HAP-1 (cell line): ENCODE data around the gene HSPA4.
A peak's percentile ranks its signal among the peaks of the same experiment; 100 is the strongest.
"Not testable (repeated sequence)": the region's sequence is repeated elsewhere in the genome, so short reads cannot be mapped to it uniquely, and the experiment has no call there.

Source experiments
- DNase-seq, 2 experiments: peaks; one replicate each; pipeline ENCODE4 v3.0.0-alpha.2; 2016 to 2020; ENCODE audit warnings: low spot score in 2 of 2
- H3K27me3 ChIP-seq: fragments of 250-450 bp; sonication (Bioruptor Pico); 2 replicates; pipeline ENCODE4 v1.5.1; 2020; ENCODE audit warnings: low read depth, mild to moderate bottlenecking, moderate library complexity
- H3K36me3 ChIP-seq: fragments of 250-450 bp; sonication (Bioruptor Pico); replicated peaks from 2 replicates; pipeline ENCODE4 v1.5.1; 2020; ENCODE audit warnings: mild to moderate bottlenecking
- H3K4me1 ChIP-seq: fragments of 250-450 bp; sonication (Bioruptor Pico); 2 replicates; pipeline ENCODE4 v1.5.1; 2020; ENCODE audit warnings: mild to moderate bottlenecking
- H3K4me3 ChIP-seq: fragments of 250-450 bp; sonication (Bioruptor Pico); 2 replicates; pipeline ENCODE4 v1.5.1; 2020; ENCODE audit warnings: mild to moderate bottlenecking, moderate library complexity
- H3K9me3 ChIP-seq: fragments of 250-450 bp; sonication (Bioruptor Pico); 2 replicates; pipeline ENCODE4 v1.5.1; 2020; ENCODE audit warnings: mild to moderate bottlenecking, moderate library complexity
- in situ Hi-C: fragments of 300-500 bp; cut with MboI; formaldehyde crosslinking; loops from 3 replicates; pipeline ENCODE4 v1.14.3; 2020; ENCODE audit warnings: low sequenced_read_pairs, inconsistent platforms, mixed read lengths

HSPA4 gene

GRCh38 chr5:133129289-133129688, 77.5 kb downstream of the HSPA4 start:
- Histone ChIP-seq H3K36me3 (no peaks in the 10 kb centered on the region), H3K4me3 (no peak overlapping the region), H3K9me3 (no peaks in the 10 kb centered on the region), H3K4me1 (no peaks in the 10 kb centered on the region), H3K27me3 (no peaks in the 10 kb centered on the region)
- in situ Hi-C loops, result no loop called here
- DNase-seq, result peak in 1 of 2 experiments; percentile 3

- in situ Hi-C loops, result no loop called here
These were observed 78.1 kb downstream of the HSPA4 start for GRCh38 chr5:133129950-133130349.

GRCh38 chr5:133130387-133131118, 78.7 kb downstream of the HSPA4 start:
- peak in 1 of 2 experiments; percentile 2 for DNase-seq
- H3K36me3 ChIP-seq, result no peaks in the 10 kb centered on the region
- in situ Hi-C loops, result no loop called here

More at GRCh38 chr5:133129950-133130349, 78.1 kb downstream of the HSPA4 start:
- Histone ChIP-seq H3K36me3 (no peaks in the 10 kb centered on the region), H3K4me3 (no peak overlapping the region), H3K4me1 (no peaks in the 10 kb centered on the region), H3K9me3 (no peaks in the 10 kb centered on the region), H3K27me3 (no peaks in the 10 kb centered on the region)
- peak in 1 of 2 experiments; percentile 1 for DNase-seq

GRCh38 chr5:133132717-133133116, 80.9 kb downstream of the HSPA4 start:
- in situ Hi-C loops, result no loop called here
- H3K9me3 ChIP-seq, result no peaks in the 10 kb centered on the region
- H3K4me1 ChIP-seq, result no peaks in the 10 kb centered on the region
- H3K27me3 ChIP-seq, result no peaks in the 10 kb centered on the region
- no peak overlapping the region for H3K4me3 ChIP-seq
- DNase-seq, result no peak
- H3K36me3 ChIP-seq, result no peaks in the 10 kb centered on the region

More at GRCh38 chr5:133130387-133131118, 78.7 kb downstream of the HSPA4 start:
- Histone ChIP-seq H3K9me3 (no peaks in the 10 kb centered on the region), H3K27me3 (no peaks in the 10 kb centered on the region), H3K4me3 (no peak overlapping the region), H3K4me1 (no peaks in the 10 kb centered on the region)

- in situ Hi-C loops, DNase-seq, H3K27me3 ChIP-seq, H3K4me3 ChIP-seq, H3K4me1 ChIP-seq, H3K36me3 ChIP-seq, H3K9me3 ChIP-seq: not testable (repeated sequence)
These were observed 81.4 kb downstream of the HSPA4 start for GRCh38 chr5:133133241-133133640.

- H3K9me3 ChIP-seq, H3K4me3 ChIP-seq, DNase-seq, in situ Hi-C loops, H3K36me3 ChIP-seq, H3K4me1 ChIP-seq, H3K27me3 ChIP-seq: not testable (repeated sequence)
These were observed 85.1 kb downstream of the HSPA4 start for GRCh38 chr5:133136890-133137289.

- no peaks in the 10 kb centered on the region for H3K27me3 ChIP-seq
- in situ Hi-C loops, result no loop called here
These were observed 88.5 kb downstream of the HSPA4 start for GRCh38 chr5:133140311-133140710.

GRCh38 chr5:133141746-133142145, 89.9 kb downstream of the HSPA4 start:
- no peaks in the 10 kb centered on the region for H3K9me3 ChIP-seq
- no peaks in the 10 kb centered on the region for H3K4me1 ChIP-seq
- no peaks in the 10 kb centered on the region for H3K36me3 ChIP-seq
- no peak for DNase-seq
- H3K4me3 ChIP-seq, result no peak overlapping the region
- in situ Hi-C loops, result no loop called here
- H3K27me3 ChIP-seq, result no peaks in the 10 kb centered on the region

More at GRCh38 chr5:133140311-133140710, 88.5 kb downstream of the HSPA4 start:
- Histone ChIP-seq H3K9me3 (no peaks in the 10 kb centered on the region), H3K36me3 (no peaks in the 10 kb centered on the region), H3K4me1 (no peaks in the 10 kb centered on the region), H3K4me3 (no peak overlapping the region)
- DNase-seq, result no peak

- no peaks in the 10 kb centered on the region for H3K36me3 ChIP-seq
- in situ Hi-C loops, result no loop called here
- no peaks in the 10 kb centered on the region for H3K27me3 ChIP-seq
- no peaks in the 10 kb centered on the region for H3K9me3 ChIP-seq
- no peak for DNase-seq
- H3K4me3 ChIP-seq, result no peak overlapping the region
- H3K4me1 ChIP-seq, result no peaks in the 10 kb centered on the region
These were observed 91.0 kb downstream of the HSPA4 start for GRCh38 chr5:133142782-133143181.

GRCh38 chr5:133144245-133144981, 92.6 kb downstream of the HSPA4 start:
- Histone ChIP-seq H3K4me1 (no peaks in the 10 kb centered on the region), H3K4me3 (no peak overlapping the region), H3K27me3 (no peaks in the 10 kb centered on the region), H3K36me3 (no peaks in the 10 kb centered on the region), H3K9me3 (no peaks in the 10 kb centered on the region)
- in situ Hi-C loops, result no loop called here
- no peak for DNase-seq

GRCh38 chr5:133145436-133146170, 93.8 kb downstream of the HSPA4 start:
- DNase-seq, result no peak
- Histone ChIP-seq H3K4me3 (no peak overlapping the region), H3K27me3 (no peaks in the 10 kb centered on the region), H3K4me1 (no peaks in the 10 kb centered on the region), H3K36me3 (no peaks in the 10 kb centered on the region), H3K9me3 (no peaks in the 10 kb centered on the region)
- in situ Hi-C loops, result no loop called here

GRCh38 chr5:133147411-133147810, 95.6 kb downstream of the HSPA4 start:
- Histone ChIP-seq H3K27me3 (no peaks in the 10 kb centered on the region), H3K36me3 (no peaks in the 10 kb centered on the region), H3K9me3 (no peaks in the 10 kb centered on the region), H3K4me3 (no peak overlapping the region), H3K4me1 (no peaks in the 10 kb centered on the region)
- in situ Hi-C loops, result no loop called here
- DNase-seq, result no peak

GRCh38 chr5:133147815-133148567, 96.2 kb downstream of the HSPA4 start:
- H3K4me1 ChIP-seq, result no peaks in the 10 kb centered on the region
- no peak for DNase-seq
- no peaks in the 10 kb centered on the region for H3K9me3 ChIP-seq
- no peaks in the 10 kb centered on the region for H3K36me3 ChIP-seq
- H3K27me3 ChIP-seq, result no peaks in the 10 kb centered on the region
- no peak overlapping the region for H3K4me3 ChIP-seq
- in situ Hi-C loops, result no loop called here
